HG03439 (cell line): ENCODE results near the gene CACNA1C.

Experiments
- ATAC-seq: cut with Tn5 transposase; IDR thresholded peaks from one replicate; pipeline ENCODE4 v1.9.1; 2021; ENCODE audit warnings: mild to moderate bottlenecking, moderate library complexity; ENCODE audit not compliant: unreplicated experiment

CACNA1C gene

GRCh38 chr12:2523844-2524243 is 471.1 kb downstream of the CACNA1C start:
- ATAC-seq: no peak

- no peak for ATAC-seq
Observed at GRCh38 chr12:2526371-2526770, 473.6 kb downstream of the CACNA1C start.

- ATAC-seq: no peak
Observed at GRCh38 chr12:2528001-2528400, 475.2 kb downstream of the CACNA1C start.

- ATAC-seq: no peak
Observed at GRCh38 chr12:2529807-2530206, 477.0 kb downstream of the CACNA1C start.

GRCh38 chr12:2531371-2531770 is 478.6 kb downstream of the CACNA1C start:
- no peak for ATAC-seq

- ATAC-seq: no peak
Observed at GRCh38 chr12:2533036-2533435, 480.2 kb downstream of the CACNA1C start.

- ATAC-seq: no peak
Observed at GRCh38 chr12:2535583-2536204, 482.9 kb downstream of the CACNA1C start.

- ATAC-seq: no peak
Observed at GRCh38 chr12:2536724-2537123, 483.9 kb downstream of the CACNA1C start.

GRCh38 chr12:2537868-2538541 is 485.2 kb downstream of the CACNA1C start:
- no peak for ATAC-seq

GRCh38 chr12:2539938-2540337 is 487.2 kb downstream of the CACNA1C start:
- no peak for ATAC-seq

- no peak for ATAC-seq
Observed at GRCh38 chr12:2540535-2540941, 487.8 kb downstream of the CACNA1C start.

GRCh38 chr12:2541631-2542204 is 488.9 kb downstream of the CACNA1C start:
- no peak for ATAC-seq

GRCh38 chr12:2543801-2544200 is 491.0 kb downstream of the CACNA1C start:
- no peak for ATAC-seq

GRCh38 chr12:2544230-2544629 is 491.4 kb downstream of the CACNA1C start:
- no peak for ATAC-seq

GRCh38 chr12:2547273-2548044 is 494.7 kb downstream of the CACNA1C start:
- ATAC-seq: no peak

GRCh38 chr12:2548081-2548480 is 495.3 kb downstream of the CACNA1C start:
- ATAC-seq: no peak

GRCh38 chr12:2550561-2551411 is 498.0 kb downstream of the CACNA1C start:
- ATAC-seq: no peak

- ATAC-seq: no peak
Observed at GRCh38 chr12:2551412-2551900, 498.7 kb downstream of the CACNA1C start.

- ATAC-seq: no peak
Observed at GRCh38 chr12:2552000-2552756, 499.4 kb downstream of the CACNA1C start.
